Osteoblast (primary cell): ENCODE measurements around the gene KISS1R. TPM values are rescaled to one million over a fixed set of nuclear protein-coding genes. Genes with fewer than 3 reads are reported as not detected.

Experiments
- DNase-seq: peaks from one replicate; pipeline ENCODE4 v3.0.0; 2011; ENCODE audit warnings: low spot score, mixed read lengths; ENCODE audit not compliant: insufficient read length; ENCODE audit errors: missing footprints
- H2AFZ ChIP-seq: 2 replicates; pipeline ENCODE4 v1.6.0; 2011; ENCODE audit warnings: mild to moderate bottlenecking, low read length
- H3K27ac ChIP-seq: 2 replicates; pipeline ENCODE4 v1.5.1; 2011; ENCODE audit warnings: mild to moderate bottlenecking, low read depth, low read length, moderate library complexity
- H3K27me3 ChIP-seq: 2 replicates; pipeline ENCODE4 v1.6.0; 2012; ENCODE audit warnings: mild to moderate bottlenecking, control low read depth, inconsistent platforms, low read length, moderate library complexity; ENCODE audit not compliant: insufficient read depth
- H3K36me3 ChIP-seq: 2 replicates; pipeline ENCODE4 v1.5.1; 2011; ENCODE audit warnings: mild to moderate bottlenecking, low read length, control low read depth, moderate library complexity; ENCODE audit not compliant: insufficient read depth
- H3K4me1 ChIP-seq: 2 replicates; pipeline ENCODE4 v1.5.1; 2011; ENCODE audit warnings: mild to moderate bottlenecking, low read length, control low read depth, moderate library complexity; ENCODE audit not compliant: insufficient read depth
- H3K4me2 ChIP-seq: 2 replicates; pipeline ENCODE4 v1.6.0; 2011; ENCODE audit warnings: mild to moderate bottlenecking, low read length; ENCODE audit not compliant: insufficient read depth
- H3K4me3 ChIP-seq: fragments of 200-600 bp; sonication (generic); 3 replicates; pipeline ENCODE4 v1.5.1; 2012; ENCODE audit warnings: mild to moderate bottlenecking, low read length, inconsistent platforms; ENCODE audit not compliant: insufficient read depth
- H3K79me2 ChIP-seq: 2 replicates; pipeline ENCODE4 v1.6.0; 2012; ENCODE audit warnings: mild to moderate bottlenecking, low read length, control low read depth, inconsistent platforms; ENCODE audit not compliant: insufficient read depth
- H3K9me3 ChIP-seq: 2 replicates; pipeline ENCODE4 v1.5.1; 2011; ENCODE audit warnings: low read depth, low read length, control low read depth
- H4K20me1 ChIP-seq: 2 replicates; pipeline ENCODE4 v1.6.0; 2012; ENCODE audit warnings: mild to moderate bottlenecking, low read length, control low read depth; ENCODE audit not compliant: insufficient read depth
- CTCF ChIP-seq: IDR thresholded peaks from 2 replicates; pipeline ENCODE4 v1.5.1; 2011; ENCODE audit warnings: mild to moderate bottlenecking, low read depth, low read length, moderate library complexity; ENCODE audit errors: extremely low read depth
- total RNA-seq: library from RNA; depleted of rRNA; stranded (reverse); fragments of >200 nt; gene quantifications from 2 replicates; pipeline ENCODE4 v1.2.3, GENCODE V29; 2012

The KISS1R gene
- total RNA-seq, result not detected in 2 replicates

GRCh38 chr19:917323-918151 is at the start of gene KISS1R:
Gene KISS1R, plus strand, starts transcription at chr19:917333. Its CDS starts 170 bp downstream, at chr19:917503.
- peaks cover 8% of the 10 kb centered on the region for H3K79me2 ChIP-seq
- DNase-seq, result peak; percentile 93
- no peaks in the 10 kb centered on the region for H3K9me3 ChIP-seq
- TF ChIP-seq CTCF, result peak; percentile 20
- no peak within 1 kb of the TSS for H3K27ac ChIP-seq
- peaks cover 41% of the 10 kb centered on the region for H3K27me3 ChIP-seq
- H3K4me2 ChIP-seq, result peak within 1 kb of the TSS; percentile 36
- H3K4me3 ChIP-seq, result peak within 1 kb of the TSS; percentile 13
- H2AFZ ChIP-seq, result no peak within 1 kb of the TSS
- peaks cover 9% of the 10 kb centered on the region for H3K4me1 ChIP-seq
- H4K20me1 ChIP-seq, result no peaks in the 10 kb centered on the region
- no peaks in the 10 kb centered on the region for H3K36me3 ChIP-seq

GRCh38 chr19:867855-868457 is 49.2 kb upstream of the KISS1R start:
- Histone ChIP-seq H3K9me3 (no peaks in the 10 kb centered on the region), H3K4me2 (no peak overlapping the region), H2AFZ (no peak overlapping the region), H3K4me3 (no peak overlapping the region), H4K20me1 (peaks cover 11% of the 10 kb centered on the region), H3K79me2 (no peaks in the 10 kb centered on the region), H3K27ac (no peak overlapping the region), H3K4me1 (peaks cover 16% of the 10 kb centered on the region), H3K27me3 (no peaks in the 10 kb centered on the region), H3K36me3 (peaks cover 18% of the 10 kb centered on the region)
- no peak for TF ChIP-seq CTCF
- no peak for DNase-seq

GRCh38 chr19:868458-869244 is 48.5 kb upstream of the KISS1R start:
- peak overlapping the region; percentile 75 for H3K27ac ChIP-seq
- peaks cover 18% of the 10 kb centered on the region for H3K36me3 ChIP-seq
- no peaks in the 10 kb centered on the region for H3K27me3 ChIP-seq
- peaks cover 11% of the 10 kb centered on the region for H4K20me1 ChIP-seq
- no peak overlapping the region for H2AFZ ChIP-seq
- H3K4me3 ChIP-seq, result no peak overlapping the region
- H3K79me2 ChIP-seq, result no peaks in the 10 kb centered on the region
- TF ChIP-seq CTCF, result no peak
- peaks cover 16% of the 10 kb centered on the region for H3K4me1 ChIP-seq
- H3K4me2 ChIP-seq, result no peak overlapping the region
- no peak for DNase-seq
- no peaks in the 10 kb centered on the region for H3K9me3 ChIP-seq
